SH-SY5Y (cell line): Measurements from ENCODE around the gene HOXA9.

Experiments used
- GATA2 ChIP-seq: IDR thresholded peaks from 2 replicates; pipeline ENCODE4 v1.6.1; 2011; ENCODE audit warnings: mild to moderate bottlenecking, low read depth, low read length
- GATA3 ChIP-seq: IDR thresholded peaks from 2 replicates; pipeline ENCODE4 v1.6.1; 2011; ENCODE audit warnings: low read depth, mild to moderate bottlenecking, low read length, moderate library complexity

HOXA9 gene

DNA sequence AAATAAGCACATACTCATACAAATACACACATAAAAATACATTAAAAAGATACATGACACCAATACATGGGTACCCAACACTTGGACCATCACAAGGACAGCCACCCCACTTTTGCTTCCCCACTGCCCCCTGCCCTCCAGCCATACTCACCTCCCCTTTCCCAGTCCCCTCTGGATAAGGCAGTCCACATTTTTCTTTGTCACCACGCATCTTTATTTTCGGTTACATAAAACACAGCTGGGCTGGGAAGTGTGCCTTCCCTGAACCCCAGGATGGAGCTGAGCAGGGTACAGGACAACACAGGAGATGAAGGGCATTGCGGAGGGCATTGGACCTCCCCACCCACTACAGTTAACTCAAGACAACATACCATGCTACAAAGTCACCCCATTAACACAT lies 11.8 kb downstream of the HOXA9 start:
- TF ChIP-seq GATA2 (no peak), GATA3 (no peak)

DNA sequence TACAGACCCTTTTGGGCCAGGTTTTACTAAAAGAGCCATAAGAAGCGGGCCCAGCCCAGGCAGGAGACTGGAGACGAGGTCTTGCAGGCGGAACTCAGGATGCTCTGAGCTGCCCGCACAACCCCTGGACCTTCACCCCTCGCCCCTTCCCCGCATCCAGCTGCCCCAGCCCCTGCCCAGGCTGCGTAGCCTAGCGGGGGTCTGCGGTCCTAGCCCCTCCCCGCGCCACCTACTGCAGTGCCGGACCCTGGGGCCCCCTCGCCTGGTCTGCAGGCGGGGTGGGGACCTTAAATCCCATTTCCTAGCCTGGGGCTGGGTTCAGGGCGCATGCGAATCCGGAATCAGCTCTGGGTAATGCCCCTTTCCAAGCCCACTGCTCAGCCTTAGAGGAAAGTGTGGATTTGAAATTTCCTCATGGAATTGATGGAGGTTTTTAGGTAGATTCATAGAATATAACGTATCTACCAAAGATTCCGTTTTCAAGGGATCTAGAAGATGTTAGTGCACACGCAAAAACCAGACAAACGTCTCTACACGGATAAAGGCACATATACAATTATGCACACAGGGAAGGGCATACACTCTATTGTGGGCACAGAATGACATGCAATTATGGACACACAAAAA lies 12.4 kb downstream of the HOXA9 start:
- TF ChIP-seq GATA2 (no peak), GATA3 (no peak)

- no peak for TF ChIP-seq GATA2
- TF ChIP-seq GATA3, result no peak
Observed at GRCh38 chr7:27151931-27152815, 13.2 kb downstream of the HOXA9 start, which contains the start of gene HOXA3. Gene HOXA3 (minus strand): TSS chr7:27152583. CDS start chr7:27110640, 41,943 bp downstream.

DNA sequence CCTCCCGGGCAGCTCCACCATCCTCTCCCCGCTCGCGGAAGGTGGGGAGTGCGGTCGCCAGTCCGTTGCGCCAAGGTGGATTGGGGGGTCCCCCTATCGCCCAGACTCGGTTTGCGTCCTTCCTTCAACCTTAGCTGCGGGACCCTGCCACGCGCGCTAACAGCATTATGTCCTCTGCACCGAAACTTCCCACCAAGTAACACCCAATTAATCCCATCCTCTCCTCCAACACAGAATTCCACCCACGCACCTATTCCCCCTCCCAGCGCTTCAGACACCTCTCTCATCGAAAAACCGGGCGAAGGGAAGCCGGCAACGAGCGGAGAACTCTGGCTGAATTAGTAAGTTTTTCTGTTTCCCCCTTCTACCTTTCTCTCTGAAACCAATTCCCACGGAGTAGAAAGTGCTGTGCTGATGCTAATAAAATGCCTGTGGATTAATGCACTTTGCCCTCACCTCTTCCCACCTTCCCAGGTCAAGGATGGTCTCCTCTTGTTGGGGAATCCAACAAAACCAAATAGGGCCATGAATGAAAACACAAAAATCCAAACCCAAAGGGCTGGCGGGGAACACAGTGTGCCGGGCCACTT lies 13.9 kb downstream of the HOXA9 start:
- TF ChIP-seq GATA2 (no peak), GATA3 (no peak)

GRCh38 chr7:27150568-27151340 lies 14.6 kb downstream of the HOXA9 start:
- no peak for TF ChIP-seq GATA2
- TF ChIP-seq GATA3, result no peak

DNA sequence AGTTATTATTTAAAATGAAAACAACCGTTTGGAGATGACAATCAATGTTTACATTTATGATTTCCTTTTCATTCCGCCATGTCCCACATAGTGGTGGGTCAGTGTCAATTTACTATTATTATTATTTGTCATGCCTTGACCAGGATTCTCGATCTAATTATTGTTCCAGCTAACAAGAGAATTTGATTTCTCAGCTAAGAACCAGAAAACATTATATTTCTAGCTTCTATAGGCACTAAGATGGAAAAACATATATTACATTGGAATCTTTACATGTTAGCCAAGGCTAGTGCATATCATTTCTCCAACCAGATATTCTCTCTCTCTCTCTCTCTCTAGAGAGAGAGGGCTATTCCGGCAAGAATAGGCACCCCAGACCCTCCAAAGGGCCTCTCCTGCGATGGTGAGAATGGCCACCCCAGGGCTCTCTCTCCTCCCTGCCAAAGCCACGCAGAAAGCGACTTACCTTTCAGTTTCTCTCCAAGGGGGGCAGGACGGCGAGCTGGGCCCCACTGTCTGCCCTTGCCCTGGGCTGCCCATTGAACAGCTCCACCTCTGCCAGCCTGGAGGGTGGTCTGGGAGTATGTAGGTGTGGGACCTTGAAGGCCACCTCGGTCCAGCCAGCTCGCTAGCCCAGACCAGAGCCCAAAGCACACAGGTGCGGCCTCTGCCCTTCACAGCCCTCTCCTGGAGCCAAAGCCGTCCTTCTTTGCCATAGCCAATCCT lies 15.3 kb downstream of the HOXA9 start:
- TF ChIP-seq GATA2, result no peak
- TF ChIP-seq GATA3, result no peak

DNA sequence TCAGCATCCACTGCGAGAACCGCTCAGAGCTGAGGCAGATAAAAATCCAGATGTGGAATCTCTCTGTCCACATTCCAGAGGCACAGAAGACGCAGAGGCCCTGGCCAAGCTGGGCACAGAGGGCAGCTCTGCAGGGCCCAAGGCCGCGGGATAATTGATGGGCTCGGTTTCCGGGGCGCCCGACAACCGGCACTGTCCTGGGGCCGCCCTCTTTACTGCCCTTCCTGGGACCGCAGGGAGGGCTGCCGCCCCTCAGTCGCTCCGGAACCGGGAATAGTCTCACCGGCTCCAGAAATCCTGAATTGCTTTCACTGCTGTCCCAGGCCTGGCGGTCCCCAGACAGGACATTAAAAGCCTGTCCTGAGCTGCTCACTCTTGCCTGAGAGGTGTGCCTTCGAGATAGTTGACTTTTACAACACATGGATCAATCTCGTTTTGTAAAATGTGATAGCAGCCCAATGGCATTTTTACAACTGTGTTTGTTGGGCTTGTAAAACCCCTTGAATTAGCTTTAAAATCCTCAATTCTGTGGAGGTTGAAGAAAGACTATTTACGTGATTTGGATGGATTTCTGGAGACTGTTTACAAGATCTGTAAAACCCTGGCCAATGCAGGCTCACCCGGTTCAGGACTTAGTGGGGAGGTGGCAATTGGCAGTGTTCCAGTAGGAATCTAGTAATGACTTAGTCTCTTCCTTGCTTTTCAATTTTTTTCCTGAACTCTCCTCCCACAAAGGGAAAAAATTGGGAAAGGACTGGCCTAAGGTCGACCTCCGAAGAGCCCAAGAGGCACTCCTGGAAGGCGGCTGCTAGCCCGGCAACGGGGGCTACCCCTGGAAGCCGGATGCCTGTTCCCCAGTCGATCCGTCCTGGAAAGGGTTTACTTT lies 16.3 kb downstream of the HOXA9 start:
- TF ChIP-seq GATA3 (no peak), GATA2 (no peak)

DNA sequence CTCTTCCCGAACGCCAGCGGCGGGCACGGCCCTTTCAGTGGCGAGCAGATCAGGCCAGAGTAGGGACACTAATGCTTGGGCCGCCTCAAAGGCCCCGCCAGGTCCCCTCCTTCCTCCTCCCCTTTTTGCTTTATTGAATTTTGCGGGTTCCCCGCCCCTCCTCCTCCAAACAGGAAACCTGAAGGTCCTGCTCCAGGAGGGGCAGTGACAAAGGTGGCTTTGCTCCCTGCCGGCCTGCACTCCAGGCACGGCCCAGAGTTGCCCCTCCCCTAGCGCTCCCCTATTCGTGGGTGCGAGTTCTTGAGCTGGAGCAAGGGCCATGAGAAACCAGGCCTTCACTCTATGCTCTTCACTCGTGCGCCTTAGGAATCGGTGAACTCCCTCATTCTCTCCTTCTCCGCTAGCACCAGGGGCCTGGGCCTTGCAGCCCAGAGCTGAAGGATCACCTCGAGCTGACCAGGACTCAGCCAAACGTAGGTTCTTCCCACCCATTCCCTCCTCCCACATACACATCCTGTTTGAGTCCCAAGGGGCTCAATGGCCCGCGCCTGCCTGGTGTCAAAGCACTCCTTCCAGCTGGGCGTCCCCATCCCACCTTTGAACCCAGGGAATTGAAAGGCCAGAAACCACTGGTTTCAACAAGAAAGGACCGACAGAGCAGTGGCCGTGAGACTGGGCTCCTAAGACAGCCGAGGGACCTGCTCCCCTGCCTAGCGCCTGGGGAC lies 17.1 kb downstream of the HOXA9 start:
- no peak for TF ChIP-seq GATA2
- TF ChIP-seq GATA3, result no peak

DNA sequence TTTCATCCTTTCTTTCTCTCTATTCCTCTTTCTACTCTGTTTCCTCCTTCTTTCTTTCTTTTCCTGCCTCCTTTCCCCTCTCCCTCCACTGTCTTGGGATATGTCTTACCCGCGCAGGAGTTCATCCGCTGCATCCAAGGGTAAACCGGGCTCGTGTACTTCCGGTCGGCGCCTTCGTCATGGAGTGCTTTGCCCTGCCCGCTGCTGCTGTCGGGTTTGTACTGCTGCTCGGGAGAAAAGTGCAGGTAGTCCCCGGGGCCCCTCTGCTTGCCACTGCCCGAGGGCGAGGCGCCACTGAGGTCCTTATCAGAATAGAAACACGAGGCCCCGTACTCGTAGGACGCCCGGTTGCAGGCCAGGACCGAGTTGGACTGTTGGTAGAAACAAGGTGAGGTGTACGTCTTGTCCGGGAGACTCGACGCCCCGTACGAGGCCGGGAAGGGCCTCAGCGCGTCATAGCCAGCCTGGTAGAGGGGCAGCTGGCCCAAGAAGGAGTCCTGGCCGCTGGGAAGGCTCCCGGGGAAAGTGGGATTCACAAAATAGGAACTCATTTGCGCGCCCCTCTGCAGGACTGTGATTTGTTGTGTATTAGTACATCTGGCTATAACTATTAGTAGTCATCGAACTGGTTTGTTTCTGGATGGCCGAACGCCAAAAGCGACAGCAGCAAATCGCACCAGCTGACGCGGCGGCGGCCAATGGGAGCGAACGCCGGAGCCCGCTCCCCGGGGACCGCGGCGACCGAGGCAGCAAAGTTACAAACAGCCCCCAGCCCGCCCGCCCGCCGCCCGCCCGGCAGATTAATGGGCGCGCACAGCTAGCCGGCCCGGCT lies 17.9 kb downstream of the HOXA9 start, which contains the start of gene HOXA6:
Gene HOXA6 (minus strand): TSS at position 576 of the 832 bp plus-strand sequence. CDS start 25 bp downstream, at position 551.
- TF ChIP-seq GATA3, result no peak
- no peak for TF ChIP-seq GATA2

GRCh38 chr7:27146491-27147198 lies 18.7 kb downstream of the HOXA9 start:
- no peak for TF ChIP-seq GATA2
- no peak for TF ChIP-seq GATA3

DNA sequence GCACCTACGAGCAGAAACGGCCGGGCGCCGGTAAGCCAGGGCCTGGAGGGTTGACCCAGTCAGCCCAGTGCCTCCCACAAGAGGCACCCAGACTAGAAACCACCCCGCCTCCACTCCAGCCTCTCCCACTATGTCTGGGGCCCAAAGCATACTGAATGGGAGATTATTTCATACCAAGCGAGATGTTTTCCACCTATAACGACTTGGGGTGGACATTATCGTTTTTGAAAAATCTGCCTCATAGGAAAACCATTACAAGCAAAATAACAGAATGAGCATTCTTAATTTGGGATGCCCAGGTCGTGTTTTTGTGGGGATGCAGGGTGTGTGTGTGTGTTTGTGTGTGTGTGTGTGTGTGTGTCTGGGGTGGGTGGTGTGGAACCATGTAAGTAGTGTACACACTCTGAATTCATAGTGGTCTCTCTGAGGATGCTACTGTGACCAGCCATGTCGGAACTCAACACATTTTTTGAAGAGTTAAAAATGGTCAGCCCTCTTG lies 19.4 kb downstream of the HOXA9 start:
- TF ChIP-seq GATA3, result no peak
- no peak for TF ChIP-seq GATA2
